ENCODE measurements around the gene GLB1L. TPM values are rescaled to one million over a fixed set of nuclear protein-coding genes. Genes with fewer than 3 reads are reported as not detected.
A peak's percentile ranks its signal among the peaks of the same experiment; 100 is the strongest.

GLB1L gene
- total RNA-seq, 8 experiments from 2014 or later = 5.6 to 30.7 (median 7.5) TPM

GRCh38 chr2:219286436-219287115 lies 41.3 kb upstream of the GLB1L start:
- peaks cover 0 to 7% of the 10 kb centered on the region in 2 donors for H3K4me1 ChIP-seq (replicated peaks in 1 of 2)
- peak overlapping the region in 1 of 2 donors; percentile 44 for H3K27ac ChIP-seq
- peak in 6 of 8 experiments; percentile 2 to 43 (median 28) for ATAC-seq (replicated peaks in 6 of 8)

GRCh38 chr2:219285894-219286425 lies 40.7 kb upstream of the GLB1L start:
- peak overlapping the region in 1 of 2 donors; percentile 58 for H3K27ac ChIP-seq
- ATAC-seq (replicated peaks in 6 of 8) = peak; percentile 67 to 84 (median 80)
- 0 to 60% (median 32%) methylated on average over 1 to 4 of the region's 17 CpGs; no CpG with 5 or more reads in 6 of the 10 experiments for WGBS, 10 experiments
- in situ Hi-C loops (cut with MboI; ENCODE audit: low pct_unique_long_range_greater_than_20kb in 2 of 9, low sequenced_read_pairs in 9 of 9, unreplicated experiment in 9 of 9) = no loop called here
- no peak overlapping the region for H3K4me3 ChIP-seq
- peaks cover 0 to 7% of the 10 kb centered on the region in 2 donors for H3K4me1 ChIP-seq (replicated peaks in 1 of 2)

More at GRCh38 chr2:219286436-219287115, 41.3 kb upstream of the GLB1L start:
- in situ Hi-C loops (cut with MboI; ENCODE audit: low pct_unique_long_range_greater_than_20kb in 2 of 9, low sequenced_read_pairs in 9 of 9, unreplicated experiment in 9 of 9) = no loop called here
- H3K4me3 ChIP-seq = no peak overlapping the region
- 20 to 84% (median 78%) methylated on average over 1 to 10 of the region's 12 CpGs; no CpG with 5 or more reads in 4 of the 10 experiments for WGBS, 10 experiments

- peak overlapping the region in 1 of 2 donors; percentile 58 for H3K27ac ChIP-seq
- in situ Hi-C loops (cut with MboI; ENCODE audit: low pct_unique_long_range_greater_than_20kb in 2 of 9, low sequenced_read_pairs in 9 of 9, unreplicated experiment in 9 of 9) = no loop called here
- 71 to 100% (median 90%) methylated on average over 1 to 8 of the region's 12 CpGs; no CpG with 5 or more reads in 4 of the 10 experiments for WGBS, 10 experiments
- peaks cover under 1 to 8% of the 10 kb centered on the region in 2 donors for H3K4me1 ChIP-seq (replicated peaks in 1 of 2)
- H3K4me3 ChIP-seq = no peak overlapping the region
- ATAC-seq (replicated peaks in 6 of 8) = no peak
Measured at GRCh38 chr2:219285373-219285735, 40.1 kb upstream of the GLB1L start.

GRCh38 chr2:219284501-219285372 lies 39.5 kb upstream of the GLB1L start:
- Histone ChIP-seq H3K4me1 (replicated peaks in 1 of 2) (peaks cover 4 to 14% of the 10 kb centered on the region in 2 donors), H3K4me3 (no peak overlapping the region), H3K27ac (no peak overlapping the region)
- 80 to 100% (median 93%) methylated on average over 1 to 11 of the region's 16 CpGs; no CpG with 5 or more reads in 6 of the 10 experiments for WGBS, 10 experiments
- in situ Hi-C loops (cut with MboI; ENCODE audit: low pct_unique_long_range_greater_than_20kb in 2 of 9, low sequenced_read_pairs in 9 of 9, unreplicated experiment in 9 of 9) = no loop called here
- no peak for ATAC-seq (replicated peaks in 6 of 8)

GRCh38 chr2:219282943-219283581 lies 37.8 kb upstream of the GLB1L start:
- Histone ChIP-seq H3K4me3 (no peak overlapping the region), H3K27ac (no peak overlapping the region), H3K4me1 (replicated peaks in 1 of 2) (peaks cover 11 to 21% of the 10 kb centered on the region in 2 donors)
- ATAC-seq (replicated peaks in 6 of 8) = no peak
- WGBS, 10 experiments = 25 to 100% (median 96%) methylated on average over 1 to 9 of the region's 17 CpGs; no CpG with 5 or more reads in 3 of the 10 experiments
- in situ Hi-C loops (cut with MboI; ENCODE audit: low pct_unique_long_range_greater_than_20kb in 2 of 9, low sequenced_read_pairs in 9 of 9, unreplicated experiment in 9 of 9) = no loop called here

GRCh38 chr2:219282375-219282774 lies 37.1 kb upstream of the GLB1L start:
- in situ Hi-C loops (cut with MboI; ENCODE audit: low pct_unique_long_range_greater_than_20kb in 2 of 9, low sequenced_read_pairs in 9 of 9, unreplicated experiment in 9 of 9) = no loop called here
- ATAC-seq (replicated peaks in 6 of 8) = no peak
- 0 to 100% (median 81%) methylated on average over 1 to 5 of the region's 5 CpGs; no CpG with 5 or more reads in 1 of the 10 experiments for WGBS, 10 experiments
- no peak overlapping the region for H3K27ac ChIP-seq
- peaks cover 14 to 25% of the 10 kb centered on the region in 2 donors for H3K4me1 ChIP-seq (replicated peaks in 1 of 2)
- no peak overlapping the region for H3K4me3 ChIP-seq

GRCh38 chr2:219281588-219281987 lies 36.3 kb upstream of the GLB1L start:
- Histone ChIP-seq H3K27ac (no peak overlapping the region), H3K4me3 (no peak overlapping the region), H3K4me1 (replicated peaks in 1 of 2) (peaks cover 14 to 25% of the 10 kb centered on the region in 2 donors)
- no peak for ATAC-seq (replicated peaks in 6 of 8)
- WGBS, 10 experiments = 20 to 83% (median 70%) methylated on average over 1 to 6 of the region's 8 CpGs; no CpG with 5 or more reads in 3 of the 10 experiments
- in situ Hi-C loops (cut with MboI; ENCODE audit: low pct_unique_long_range_greater_than_20kb in 2 of 9, low sequenced_read_pairs in 9 of 9, unreplicated experiment in 9 of 9) = no loop called here

GRCh38 chr2:219280651-219281050 lies 35.4 kb upstream of the GLB1L start:
- peaks cover 14 to 20% of the 10 kb centered on the region in 2 donors for H3K4me1 ChIP-seq (replicated peaks in 1 of 2)
- ATAC-seq (replicated peaks in 6 of 8) = no peak
- 83 to 100% (median 100%) methylated on average over 1 to 2 of the region's 4 CpGs; no CpG with 5 or more reads in 5 of the 10 experiments for WGBS, 10 experiments
- H3K27ac ChIP-seq = no peak overlapping the region
- in situ Hi-C loops (cut with MboI; ENCODE audit: low pct_unique_long_range_greater_than_20kb in 2 of 9, low sequenced_read_pairs in 9 of 9, unreplicated experiment in 9 of 9) = no loop called here
- H3K4me3 ChIP-seq = peak overlapping the region in 2 of 5 donors; percentile 64 to 84

GRCh38 chr2:219279916-219280516 lies 34.8 kb upstream of the GLB1L start:
- WGBS, 10 experiments = 41 to 69% (median 60%) methylated on average over 2 to 4 of the region's 12 CpGs; no CpG with 5 or more reads in 6 of the 10 experiments
- in situ Hi-C loops (cut with MboI; ENCODE audit: low pct_unique_long_range_greater_than_20kb in 2 of 9, low sequenced_read_pairs in 9 of 9, unreplicated experiment in 9 of 9) = no loop called here
- no peak for ATAC-seq (replicated peaks in 6 of 8)
- peak overlapping the region; percentile 44 to 84 (median 64) for H3K4me3 ChIP-seq
- peak overlapping the region; percentile 90 to 94 for H3K27ac ChIP-seq
- peaks cover 14 to 18% of the 10 kb centered on the region in 2 donors for H3K4me1 ChIP-seq (replicated peaks in 1 of 2)

- 0% methylated on average over 2 to 3 of the region's 65 CpGs; no CpG with 5 or more reads in 8 of the 10 experiments for WGBS, 10 experiments
- peak; percentile 85 to 94 (median 87) for ATAC-seq (replicated peaks in 6 of 8)
- in situ Hi-C loops (cut with MboI; ENCODE audit: low pct_unique_long_range_greater_than_20kb in 2 of 9, low sequenced_read_pairs in 9 of 9, unreplicated experiment in 9 of 9) = no loop called here
- peak within 1 kb of the TSS; percentile 44 to 84 (median 64) for H3K4me3 ChIP-seq
- H3K27ac ChIP-seq = peak within 1 kb of the TSS; percentile 90 to 94
- H3K4me1 ChIP-seq (replicated peaks in 1 of 2) = peaks cover 14 to 19% of the 10 kb centered on the region in 2 donors
Measured at GRCh38 chr2:219279151-219279915, 34.1 kb upstream of the GLB1L start, which contains the start of gene DNAJB2. DNAJB2 (plus strand) TSS chr2:219279366; CDS start chr2:219279834, 468 bp downstream.

GRCh38 chr2:219278655-219279150 lies 33.5 kb upstream of the GLB1L start:
- WGBS, 10 experiments = 10 to 54% (median 33%) methylated on average over 1 to 6 of the region's 9 CpGs; no CpG with 5 or more reads in 4 of the 10 experiments
- in situ Hi-C loops (cut with MboI; ENCODE audit: low pct_unique_long_range_greater_than_20kb in 2 of 9, low sequenced_read_pairs in 9 of 9, unreplicated experiment in 9 of 9) = no loop called here
- peaks cover 14 to 21% of the 10 kb centered on the region in 2 donors for H3K4me1 ChIP-seq (replicated peaks in 1 of 2)

More at GRCh38 chr2:219278655-219279150, 33.5 kb upstream of the GLB1L start:
- Histone ChIP-seq H3K4me3 (peak overlapping the region; percentile 16 to 84 (median 64)), H3K27ac (peak overlapping the region; percentile 77 to 90)
- no peak for ATAC-seq (replicated peaks in 6 of 8)
